Panc1 (cell line): Measurements from ENCODE around the gene ZSWIM3. TPM values are rescaled to one million over a fixed set of nuclear protein-coding genes. Genes with fewer than 3 reads are reported as not detected.

Experiments used
- ATAC-seq: fragments of 200-7000 bp; cut with Tn5 transposase; 2 replicates; pipeline ENCODE4 v1.9.1; 2020; ENCODE audit warnings: mild to moderate bottlenecking, moderate library complexity
- BruUV-seq: library from RNA; stranded (reverse); fragments of 400-500 nt; replicated peaks from 2 replicates; lab custom pipeline; 2021; lab: Mats Ljungman, UMichigan
- CTCF ChIA-PET: fragments of 300-600 bp; sonication (Branson Sonifier 250); formaldehyde crosslinking; loops from one replicate; lab custom pipeline; 2022; ENCODE audit warnings: antibody characterized with exemption; lab: Charles Lee
- POLR2A ChIA-PET: fragments of 300-600 bp; sonication (Branson Sonifier 250); formaldehyde crosslinking; loops from one replicate; lab custom pipeline; 2022; ENCODE audit warnings: antibody characterized with exemption; lab: Charles Lee
- DNase-seq: peaks from one replicate; pipeline ENCODE4 v3.0.0-alpha.2; 2010; ENCODE audit warnings: low read depth, low spot score
- H3K27ac ChIP-seq: 2 replicates; pipeline ENCODE4 v1.5.1; 2011; ENCODE audit warnings: mild to moderate bottlenecking, low read length, inconsistent platforms
- H3K27me3 ChIP-seq: fragments of 200-500 bp; sonication (Bioruptor generic); 2 replicates; pipeline ENCODE4 v1.6.0; 2014; ENCODE audit warnings: low read length, inconsistent platforms; ENCODE audit not compliant: control insufficient read depth, insufficient read depth
- H3K36me3 ChIP-seq: fragments of 200-500 bp; sonication (Bioruptor generic); 2 replicates; pipeline ENCODE4 v1.5.1; 2014; ENCODE audit warnings: inconsistent platforms, mild to moderate bottlenecking, low read length, moderate library complexity; ENCODE audit not compliant: control insufficient read depth, insufficient read depth
- H3K4me1 ChIP-seq: 2 replicates; pipeline ENCODE4 v1.5.1; 2011; ENCODE audit warnings: inconsistent platforms, mild to moderate bottlenecking, low read length, moderate library complexity; ENCODE audit not compliant: control insufficient read depth, insufficient read depth
- H3K4me3 ChIP-seq, 2 experiments: 2 replicates each; pipeline ENCODE4 v1.5.1; 2011 to 2012; ENCODE audit warnings: low read depth in 2 of 2, low read length in 2 of 2, mild to moderate bottlenecking in 2 of 2, inconsistent platforms in 1 of 2, moderate library complexity in 1 of 2
- H3K9me3 ChIP-seq: fragments of 200-500 bp; sonication (Bioruptor generic); 2 replicates; pipeline ENCODE4 v1.5.1; 2014; ENCODE audit warnings: low read depth, mild to moderate bottlenecking, inconsistent platforms, low read length, moderate library complexity; ENCODE audit not compliant: control insufficient read depth, insufficient read depth
- POLR2AphosphoS5 ChIP-seq: IDR thresholded peaks from 2 replicates; pipeline ENCODE4 v1.6.1; 2012; ENCODE audit warnings: mild to moderate bottlenecking, low read depth, low read length, moderate library complexity
- SIN3A ChIP-seq: IDR thresholded peaks from 2 replicates; pipeline ENCODE4 v1.6.1; 2012; ENCODE audit warnings: low read depth, mild to moderate bottlenecking, low read length, moderate library complexity, borderline replicate concordance; ENCODE audit not compliant: insufficient read depth
- TCF7L2 ChIP-seq: IDR thresholded peaks from 2 replicates; pipeline ENCODE4 v1.6.1; 2011; ENCODE audit warnings: mild to moderate bottlenecking, low read depth, low read length, inconsistent platforms
- in situ Hi-C: cut with HindIII; loops from 2 replicates; pipeline ENCODE4 v1.10.0; 2016; ENCODE audit warnings: low sequenced_read_pairs, low pct_unique_long_range_greater_than_20kb
- intact Hi-C: fragments of 100-400 bp; cut with micrococcal nuclease; formaldehyde crosslinking; loops from one replicate; pipeline ENCODE4 v1.10.0; 2022; ENCODE audit not compliant: unreplicated experiment
- total RNA-seq: library from RNA; stranded (reverse); gene quantifications from one replicate; pipeline ENCODE4 v1.2.1, GENCODE V29; 2021; ENCODE audit not compliant: unreplicated experiment
- TF ChIP-seq, protein P1 (sequence below), 2 experiments: IDR thresholded peaks; 2 replicates each; pipeline ENCODE4 v1.6.1; 2011 to 2012; ENCODE audit warnings: low read depth in 2 of 2, control low read depth in 1 of 2, low read length in 1 of 2, mild to moderate bottlenecking in 1 of 2, moderate library complexity in 1 of 2; ENCODE audit not compliant: insufficient read depth in 1 of 2
- TF ChIP-seq, protein P2 (sequence below): fragments of 450-650 bp; IDR thresholded peaks from 2 replicates; pipeline ENCODE4 v1.5.1; 2017; ENCODE audit warnings: mild to moderate bottlenecking

ZSWIM3 gene
- total RNA-seq, 1 experiment from 2014 or later: 3.6 TPM

DNA sequence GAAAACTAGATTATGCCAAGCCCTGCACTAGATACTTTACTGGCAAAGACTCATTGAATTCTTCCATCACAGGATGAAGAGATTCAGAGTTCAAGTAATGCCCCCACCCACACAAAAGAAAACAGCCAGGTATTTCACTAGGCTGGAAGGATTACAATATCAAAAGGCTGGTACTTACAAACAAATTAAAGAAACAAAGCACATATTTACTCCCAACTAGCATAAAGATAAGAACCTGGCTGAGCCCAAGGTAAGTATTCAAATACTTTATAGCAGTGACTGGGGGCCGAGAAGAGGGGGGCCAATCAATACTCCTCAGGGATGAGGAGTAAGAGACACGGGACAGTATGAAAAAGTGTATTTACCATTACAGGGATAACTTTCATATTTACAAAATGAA lies 3.9 kb upstream of the ZSWIM3 start:
- ATAC-seq (no peak), DNase-seq (no peak)
- H3K9me3 ChIP-seq: no peaks in the 10 kb centered on the region
- POLR2A ChIA-PET: no interaction called here
- H3K36me3 ChIP-seq: no peaks in the 10 kb centered on the region; the same call in none of the 2 replicates
- no peak overlapping the region for H3K27ac ChIP-seq
- intact Hi-C loops: no loop called here
- no TSS peak for BruUV-seq
- no peaks in the 10 kb centered on the region for H3K27me3 ChIP-seq
- TF ChIP-seq, protein P1, sequence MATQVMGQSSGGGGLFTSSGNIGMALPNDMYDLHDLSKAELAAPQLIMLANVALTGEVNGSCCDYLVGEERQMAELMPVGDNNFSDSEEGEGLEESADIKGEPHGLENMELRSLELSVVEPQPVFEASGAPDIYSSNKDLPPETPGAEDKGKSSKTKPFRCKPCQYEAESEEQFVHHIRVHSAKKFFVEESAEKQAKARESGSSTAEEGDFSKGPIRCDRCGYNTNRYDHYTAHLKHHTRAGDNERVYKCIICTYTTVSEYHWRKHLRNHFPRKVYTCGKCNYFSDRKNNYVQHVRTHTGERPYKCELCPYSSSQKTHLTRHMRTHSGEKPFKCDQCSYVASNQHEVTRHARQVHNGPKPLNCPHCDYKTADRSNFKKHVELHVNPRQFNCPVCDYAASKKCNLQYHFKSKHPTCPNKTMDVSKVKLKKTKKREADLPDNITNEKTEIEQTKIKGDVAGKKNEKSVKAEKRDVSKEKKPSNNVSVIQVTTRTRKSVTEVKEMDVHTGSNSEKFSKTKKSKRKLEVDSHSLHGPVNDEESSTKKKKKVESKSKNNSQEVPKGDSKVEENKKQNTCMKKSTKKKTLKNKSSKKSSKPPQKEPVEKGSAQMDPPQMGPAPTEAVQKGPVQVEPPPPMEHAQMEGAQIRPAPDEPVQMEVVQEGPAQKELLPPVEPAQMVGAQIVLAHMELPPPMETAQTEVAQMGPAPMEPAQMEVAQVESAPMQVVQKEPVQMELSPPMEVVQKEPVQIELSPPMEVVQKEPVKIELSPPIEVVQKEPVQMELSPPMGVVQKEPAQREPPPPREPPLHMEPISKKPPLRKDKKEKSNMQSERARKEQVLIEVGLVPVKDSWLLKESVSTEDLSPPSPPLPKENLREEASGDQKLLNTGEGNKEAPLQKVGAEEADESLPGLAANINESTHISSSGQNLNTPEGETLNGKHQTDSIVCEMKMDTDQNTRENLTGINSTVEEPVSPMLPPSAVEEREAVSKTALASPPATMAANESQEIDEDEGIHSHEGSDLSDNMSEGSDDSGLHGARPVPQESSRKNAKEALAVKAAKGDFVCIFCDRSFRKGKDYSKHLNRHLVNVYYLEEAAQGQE (IDR thresholded peaks at IDR 0.05; ENCODE audit: insufficient read depth in 1 of 2, low read depth in 2 of 2, low read length in 1 of 2): no peak
- no peak for TF ChIP-seq SIN3A
- no peak for TF ChIP-seq POLR2AphosphoS5
- H3K4me3 ChIP-seq: no peak overlapping the region
- in situ Hi-C loops: no loop called here
- peaks cover 10% of the 10 kb centered on the region for H3K4me1 ChIP-seq
- CTCF ChIA-PET: no interaction called here

DNA sequence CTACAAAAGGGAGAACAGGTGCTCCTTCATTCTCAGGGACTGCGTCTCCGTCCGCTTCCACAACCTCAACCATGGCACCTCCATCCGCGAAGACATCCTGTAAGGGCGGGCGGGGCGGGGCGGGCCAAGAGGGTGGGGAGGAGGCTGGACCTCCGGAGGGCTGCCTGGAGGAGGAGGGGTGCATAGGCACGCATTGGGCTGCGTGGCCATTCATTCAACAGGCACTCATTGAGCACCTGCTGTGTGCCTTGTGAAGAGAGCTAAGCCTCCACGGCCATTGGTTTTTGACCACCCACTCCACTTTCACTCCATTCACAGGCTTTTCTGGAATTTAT lies 435 bp downstream of the ZSWIM3 start:
- ATAC-seq (peak; percentile 62), DNase-seq (no peak)
- peaks cover 10% of the 10 kb centered on the region for H3K4me1 ChIP-seq
- CTCF ChIA-PET: no interaction called here
- H3K4me3 ChIP-seq: peak overlapping the region; percentile 81 to 93
- no peaks in the 10 kb centered on the region; the same call in none of the 2 replicates for H3K36me3 ChIP-seq
- intact Hi-C loops: no loop called here
- no peaks in the 10 kb centered on the region for H3K9me3 ChIP-seq
- peak overlapping the region; percentile 85 for H3K27ac ChIP-seq
- in situ Hi-C loops: no loop called here
- no peak for TF ChIP-seq TCF7L2
- TF ChIP-seq, protein P1 (IDR thresholded peaks at IDR 0.05; ENCODE audit: insufficient read depth in 1 of 2, low read depth in 2 of 2, low read length in 1 of 2): no peak
- no peak for TF ChIP-seq SIN3A
- no peak for TF ChIP-seq POLR2AphosphoS5
- TF ChIP-seq, protein P2, sequence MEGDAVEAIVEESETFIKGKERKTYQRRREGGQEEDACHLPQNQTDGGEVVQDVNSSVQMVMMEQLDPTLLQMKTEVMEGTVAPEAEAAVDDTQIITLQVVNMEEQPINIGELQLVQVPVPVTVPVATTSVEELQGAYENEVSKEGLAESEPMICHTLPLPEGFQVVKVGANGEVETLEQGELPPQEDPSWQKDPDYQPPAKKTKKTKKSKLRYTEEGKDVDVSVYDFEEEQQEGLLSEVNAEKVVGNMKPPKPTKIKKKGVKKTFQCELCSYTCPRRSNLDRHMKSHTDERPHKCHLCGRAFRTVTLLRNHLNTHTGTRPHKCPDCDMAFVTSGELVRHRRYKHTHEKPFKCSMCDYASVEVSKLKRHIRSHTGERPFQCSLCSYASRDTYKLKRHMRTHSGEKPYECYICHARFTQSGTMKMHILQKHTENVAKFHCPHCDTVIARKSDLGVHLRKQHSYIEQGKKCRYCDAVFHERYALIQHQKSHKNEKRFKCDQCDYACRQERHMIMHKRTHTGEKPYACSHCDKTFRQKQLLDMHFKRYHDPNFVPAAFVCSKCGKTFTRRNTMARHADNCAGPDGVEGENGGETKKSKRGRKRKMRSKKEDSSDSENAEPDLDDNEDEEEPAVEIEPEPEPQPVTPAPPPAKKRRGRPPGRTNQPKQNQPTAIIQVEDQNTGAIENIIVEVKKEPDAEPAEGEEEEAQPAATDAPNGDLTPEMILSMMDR: no peak
- POLR2A ChIA-PET: no interaction called here
- no peaks in the 10 kb centered on the region for H3K27me3 ChIP-seq
- no TSS peak for BruUV-seq
